ENCODE measurements around the gene SPATA7.

GRCh38 chr14:88481794-88482193 lies 96.3 kb downstream of the SPATA7 start:
- TF ChIP-seq, protein P1, sequence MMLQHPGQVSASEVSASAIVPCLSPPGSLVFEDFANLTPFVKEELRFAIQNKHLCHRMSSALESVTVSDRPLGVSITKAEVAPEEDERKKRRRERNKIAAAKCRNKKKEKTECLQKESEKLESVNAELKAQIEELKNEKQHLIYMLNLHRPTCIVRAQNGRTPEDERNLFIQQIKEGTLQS (IDR thresholded peaks at IDR 0.05; ENCODE audit: borderline replicate concordance, extremely low read depth, low read depth, low read length): no peak
- TF ChIP-seq POLR2A (IDR thresholded peaks at IDR 0.05; ENCODE audit: low read depth, low read length) (no peak), ELK1 (IDR thresholded peaks at IDR 0.05; ENCODE audit: low read depth, low read length) (no peak), POU2F2 (IDR thresholded peaks at IDR 0.05; ENCODE audit: borderline replicate concordance, low read depth, low read length) (no peak), RBBP5 (conservative IDR thresholded peaks at IDR 0.05) (no peak), CREB1 (IDR thresholded peaks at IDR 0.05; ENCODE audit: low read depth) (no peak), EZH2 (IDR thresholded peaks at IDR 0.05; ENCODE audit: borderline replicate concordance, control insufficient read depth, low read depth, low read length) (no peak), RCOR1 (conservative IDR thresholded peaks at IDR 0.05; ENCODE audit: low read depth, low read length) (no peak), PAX8 (IDR thresholded peaks at IDR 0.05) (no peak)
- TF ChIP-seq, protein P2, sequence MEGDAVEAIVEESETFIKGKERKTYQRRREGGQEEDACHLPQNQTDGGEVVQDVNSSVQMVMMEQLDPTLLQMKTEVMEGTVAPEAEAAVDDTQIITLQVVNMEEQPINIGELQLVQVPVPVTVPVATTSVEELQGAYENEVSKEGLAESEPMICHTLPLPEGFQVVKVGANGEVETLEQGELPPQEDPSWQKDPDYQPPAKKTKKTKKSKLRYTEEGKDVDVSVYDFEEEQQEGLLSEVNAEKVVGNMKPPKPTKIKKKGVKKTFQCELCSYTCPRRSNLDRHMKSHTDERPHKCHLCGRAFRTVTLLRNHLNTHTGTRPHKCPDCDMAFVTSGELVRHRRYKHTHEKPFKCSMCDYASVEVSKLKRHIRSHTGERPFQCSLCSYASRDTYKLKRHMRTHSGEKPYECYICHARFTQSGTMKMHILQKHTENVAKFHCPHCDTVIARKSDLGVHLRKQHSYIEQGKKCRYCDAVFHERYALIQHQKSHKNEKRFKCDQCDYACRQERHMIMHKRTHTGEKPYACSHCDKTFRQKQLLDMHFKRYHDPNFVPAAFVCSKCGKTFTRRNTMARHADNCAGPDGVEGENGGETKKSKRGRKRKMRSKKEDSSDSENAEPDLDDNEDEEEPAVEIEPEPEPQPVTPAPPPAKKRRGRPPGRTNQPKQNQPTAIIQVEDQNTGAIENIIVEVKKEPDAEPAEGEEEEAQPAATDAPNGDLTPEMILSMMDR (IDR thresholded peaks at IDR 0.05 in 2 of 3, conservative IDR thresholded peaks at IDR 0.05 in 1 of 3; ENCODE audit: control insufficient read depth in 2 of 3, extremely low read depth in 1 of 3, insufficient read depth in 1 of 3, low read depth in 3 of 3, low read length in 3 of 3): no peak

Data from GM12878 (cell line).